ENCODE data around the gene BPIFB2.
"Not testable (repeated sequence)": the region's sequence is repeated elsewhere in the genome, so short reads cannot be mapped to it uniquely, and the experiment has no call there.

The BPIFB2 gene, protein sequence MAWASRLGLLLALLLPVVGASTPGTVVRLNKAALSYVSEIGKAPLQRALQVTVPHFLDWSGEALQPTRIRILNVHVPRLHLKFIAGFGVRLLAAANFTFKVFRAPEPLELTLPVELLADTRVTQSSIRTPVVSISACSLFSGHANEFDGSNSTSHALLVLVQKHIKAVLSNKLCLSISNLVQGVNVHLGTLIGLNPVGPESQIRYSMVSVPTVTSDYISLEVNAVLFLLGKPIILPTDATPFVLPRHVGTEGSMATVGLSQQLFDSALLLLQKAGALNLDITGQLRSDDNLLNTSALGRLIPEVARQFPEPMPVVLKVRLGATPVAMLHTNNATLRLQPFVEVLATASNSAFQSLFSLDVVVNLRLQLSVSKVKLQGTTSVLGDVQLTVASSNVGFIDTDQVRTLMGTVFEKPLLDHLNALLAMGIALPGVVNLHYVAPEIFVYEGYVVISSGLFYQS

DNA sequence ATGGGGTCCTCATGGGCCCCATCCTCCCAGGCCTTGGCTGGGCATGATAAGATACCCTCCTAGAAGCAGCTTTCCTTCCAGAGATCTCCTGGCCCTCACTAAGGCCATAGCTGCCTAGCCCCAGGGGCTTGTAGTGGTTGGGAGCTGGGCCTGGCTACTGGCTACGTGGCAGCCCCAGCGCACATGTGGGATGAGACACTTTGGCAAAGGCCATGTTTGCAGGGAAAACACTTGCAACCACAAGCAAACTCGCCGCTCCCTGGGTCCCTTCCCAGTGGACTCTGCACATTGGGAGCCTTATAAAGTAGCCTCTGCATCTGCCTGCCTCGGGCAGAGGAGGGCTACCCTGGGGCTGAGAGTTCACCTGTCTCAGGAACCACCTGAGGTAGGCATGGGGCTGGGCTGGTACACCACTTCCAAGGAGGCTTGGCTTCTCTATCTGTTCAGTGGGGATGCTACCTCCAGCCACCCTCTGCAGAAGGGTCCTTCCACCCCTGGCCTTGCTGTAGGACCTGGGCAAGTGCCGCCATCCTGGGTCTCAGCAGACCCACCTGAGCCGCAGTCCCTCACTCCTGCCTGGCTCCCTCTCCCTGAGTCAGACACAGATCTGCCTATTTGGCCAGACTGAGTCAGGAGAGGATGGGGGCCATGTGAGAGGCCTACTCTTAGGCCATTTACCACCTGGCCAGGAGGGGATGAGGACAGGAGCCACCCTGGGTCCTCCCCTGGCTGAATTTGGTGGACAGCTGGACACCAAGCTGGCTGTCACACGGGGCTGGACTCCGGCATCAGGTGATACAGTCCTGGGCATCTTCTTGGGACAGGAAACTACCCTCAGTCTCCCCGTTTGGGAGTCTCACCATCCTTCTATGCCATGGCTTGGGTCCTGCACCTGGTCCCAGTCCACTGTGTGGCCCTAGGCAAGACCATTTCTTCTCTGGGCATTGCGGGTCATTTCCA is at the start of gene BPIFB2:
Gene BPIFB2, plus strand, starts transcription at position 329 of the 960 bp plus-strand sequence. CDS start 871 bp downstream, outside the sequence.
- no peak for DNase-seq

DNA sequence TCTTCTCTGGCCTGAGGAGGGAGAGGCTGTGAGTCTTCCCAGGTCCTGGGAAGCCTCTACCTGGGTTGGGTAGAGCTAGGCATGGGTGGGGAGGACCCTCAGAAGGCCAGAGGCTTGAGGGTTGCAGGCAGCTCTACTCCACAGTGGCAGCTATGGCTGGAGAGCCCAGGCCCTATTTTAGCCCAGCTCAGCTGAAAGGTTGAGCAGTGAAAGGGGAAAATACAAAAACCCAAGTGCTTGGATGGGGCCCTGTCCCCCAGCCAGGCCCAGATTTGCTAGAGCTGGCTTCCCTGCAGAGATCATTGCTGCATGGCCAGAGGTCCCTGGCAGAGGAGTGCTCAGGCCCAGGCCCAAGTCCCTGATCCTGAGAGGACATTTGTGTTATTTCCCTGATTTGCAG is 48.9 kb upstream of the BPIFB2 start:
- DNase-seq: no peak

DNA sequence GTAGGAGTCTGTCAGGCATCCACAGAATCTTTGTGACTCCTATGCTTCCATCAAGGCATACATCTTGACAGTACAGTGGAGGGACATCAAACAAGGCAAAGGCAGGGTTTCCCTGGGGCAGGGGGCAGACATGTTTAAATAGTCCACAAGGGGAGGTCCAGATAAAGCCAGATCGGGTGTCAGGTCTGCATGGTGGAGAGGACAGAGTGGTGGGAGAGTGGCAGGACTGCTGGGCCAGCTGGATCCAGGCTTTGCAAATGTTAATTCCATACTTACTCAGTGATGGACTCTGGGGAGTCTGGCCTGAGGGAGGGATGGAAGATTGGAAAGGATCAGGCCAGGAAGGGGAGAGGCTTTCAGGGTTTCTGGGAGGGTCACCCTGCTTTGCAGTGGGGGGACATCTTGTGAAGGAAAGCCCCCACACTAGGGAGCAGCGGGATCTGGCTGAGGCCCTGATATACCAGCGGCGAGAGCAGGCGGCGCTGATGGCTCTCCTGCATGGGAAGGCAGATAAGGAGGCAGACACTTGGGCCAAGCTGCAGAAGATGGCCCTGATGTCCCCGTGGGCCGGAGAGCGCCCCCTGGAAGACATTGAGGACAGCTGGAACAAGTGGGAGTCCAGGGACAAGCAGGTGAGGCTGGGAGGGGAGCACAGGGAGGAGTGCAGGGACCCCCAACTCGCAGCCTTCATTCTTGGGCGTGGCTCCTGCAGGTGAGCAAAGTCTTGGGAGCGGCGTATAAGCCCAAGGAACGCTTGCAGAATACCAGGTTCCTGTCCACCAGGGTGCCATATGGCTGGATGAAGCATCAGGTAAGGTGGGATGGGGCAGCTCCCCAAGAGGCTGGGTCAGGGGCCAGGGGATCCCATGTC is 47.9 kb upstream of the BPIFB2 start:
- DNase-seq: no peak

DNA sequence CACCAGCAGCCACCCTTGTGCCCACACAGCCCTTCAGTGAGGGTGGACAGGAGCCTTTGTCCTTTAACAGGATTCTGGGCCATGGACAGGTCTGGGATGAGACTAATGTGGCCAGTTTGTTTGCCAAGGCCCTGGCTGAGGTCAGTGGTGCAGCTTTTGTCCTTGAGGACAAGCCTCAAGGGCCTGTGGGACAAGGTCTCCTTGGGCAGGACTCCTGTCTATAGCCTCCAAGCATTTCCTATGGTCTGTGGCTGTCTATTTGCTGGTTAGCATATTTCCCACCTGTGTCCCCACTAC is 47.3 kb upstream of the BPIFB2 start:
- no peak for DNase-seq

DNA sequence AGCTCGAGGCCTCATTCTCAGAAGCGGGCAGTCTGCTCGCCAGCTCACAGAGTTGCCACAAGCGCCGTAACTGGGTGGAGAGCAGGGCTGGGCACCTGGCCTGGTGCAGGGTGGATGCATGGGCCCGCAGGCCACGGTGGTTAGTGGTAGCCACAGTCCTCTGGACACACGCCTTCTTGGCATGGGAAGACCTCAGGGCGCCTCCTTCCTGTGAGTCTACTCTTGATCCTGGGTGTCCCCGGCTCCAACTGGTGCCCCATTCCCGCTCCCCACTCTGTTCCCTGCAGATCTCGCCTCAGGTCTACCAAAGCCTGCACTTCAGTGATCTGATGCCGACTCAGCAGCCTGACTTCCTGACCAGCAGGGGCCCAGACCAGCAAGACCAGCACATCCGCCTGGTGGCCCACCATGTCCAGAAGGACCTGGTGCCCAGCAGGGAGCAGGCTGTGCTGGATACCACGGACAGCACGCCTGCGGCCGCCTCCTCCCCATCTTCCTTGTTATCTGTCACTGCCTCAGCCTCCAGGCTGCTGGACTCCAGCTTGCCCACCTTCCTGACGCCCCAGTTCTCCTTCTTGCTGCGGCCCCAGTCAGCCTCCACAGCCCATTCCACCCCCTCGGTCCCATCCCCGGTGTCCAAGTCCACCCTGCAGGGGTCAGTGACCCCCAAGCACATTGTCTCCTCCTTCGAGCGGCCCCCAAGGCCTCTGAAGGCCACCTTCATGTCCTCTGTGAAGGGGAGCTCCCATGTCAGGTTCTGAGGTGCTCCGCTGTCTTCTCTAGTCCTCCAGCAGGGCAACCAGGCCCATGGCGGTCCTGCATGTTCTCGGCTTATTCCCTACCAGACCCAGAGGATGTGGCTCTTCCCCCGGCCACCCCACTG is 46.4 kb upstream of the BPIFB2 start:
- peak in 1 of 3 donors; percentile 5 for DNase-seq

DNA sequence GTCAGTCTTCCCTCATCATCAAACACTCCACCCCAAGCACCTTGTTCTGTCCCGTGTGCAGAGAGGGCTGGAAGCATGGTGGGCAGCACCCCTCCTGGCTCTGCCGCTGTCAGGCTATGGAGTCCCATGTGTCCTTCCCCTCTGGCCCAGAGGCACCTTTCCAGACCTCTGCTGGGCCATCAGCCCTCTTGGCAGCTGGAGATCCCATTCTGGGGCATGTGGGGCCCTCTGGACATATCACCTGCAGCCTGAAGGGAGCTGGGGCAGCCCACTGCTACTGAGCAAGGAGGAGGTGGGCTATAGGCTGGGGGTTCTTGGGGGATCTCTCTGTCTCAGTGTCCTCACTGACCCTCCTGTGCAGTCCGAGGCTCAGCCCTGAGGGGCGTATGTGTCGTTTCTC is 45.5 kb upstream of the BPIFB2 start:
- no peak for DNase-seq

DNA sequence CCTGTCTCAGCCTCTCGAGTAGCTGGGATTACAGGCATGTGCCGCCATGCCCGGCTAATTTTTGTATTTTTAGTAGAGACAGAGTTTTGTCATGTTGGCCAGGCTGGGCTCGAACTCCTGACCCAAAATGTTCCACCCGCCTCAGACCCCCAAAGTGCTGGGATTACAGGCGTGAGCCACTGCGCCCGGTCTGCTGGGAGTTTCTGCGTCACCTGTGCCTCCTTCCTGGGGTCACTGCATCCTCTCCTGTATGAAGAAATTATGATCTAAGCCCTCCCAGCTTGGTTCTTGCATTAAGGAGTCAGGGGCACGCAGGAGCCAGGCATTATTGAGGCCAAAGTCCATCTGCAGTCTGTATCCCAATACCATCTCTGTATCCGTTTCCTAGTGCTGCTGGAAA is 44.9 kb upstream of the BPIFB2 start:
- not testable (repeated sequence) for DNase-seq

DNA sequence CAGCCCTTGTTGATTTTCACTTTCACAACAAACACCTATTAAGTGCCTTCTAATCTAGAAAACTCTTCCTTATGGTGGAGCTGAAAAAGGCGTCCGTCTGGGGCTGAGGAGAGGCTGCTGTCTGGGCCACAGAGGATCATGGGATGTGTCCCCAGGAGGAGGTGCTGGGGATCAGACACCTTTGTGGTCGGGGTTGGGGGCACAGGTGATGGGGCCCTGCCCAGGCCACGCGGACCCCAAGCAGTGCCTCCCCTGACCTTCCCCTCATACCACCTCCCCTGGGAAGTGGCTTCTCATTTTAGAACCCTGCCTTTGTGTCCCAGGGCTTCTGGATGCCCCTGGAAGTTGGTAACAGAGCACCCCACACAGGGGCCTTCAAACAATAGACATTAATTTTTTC is 44.3 kb upstream of the BPIFB2 start:
- DNase-seq: no peak

DNA sequence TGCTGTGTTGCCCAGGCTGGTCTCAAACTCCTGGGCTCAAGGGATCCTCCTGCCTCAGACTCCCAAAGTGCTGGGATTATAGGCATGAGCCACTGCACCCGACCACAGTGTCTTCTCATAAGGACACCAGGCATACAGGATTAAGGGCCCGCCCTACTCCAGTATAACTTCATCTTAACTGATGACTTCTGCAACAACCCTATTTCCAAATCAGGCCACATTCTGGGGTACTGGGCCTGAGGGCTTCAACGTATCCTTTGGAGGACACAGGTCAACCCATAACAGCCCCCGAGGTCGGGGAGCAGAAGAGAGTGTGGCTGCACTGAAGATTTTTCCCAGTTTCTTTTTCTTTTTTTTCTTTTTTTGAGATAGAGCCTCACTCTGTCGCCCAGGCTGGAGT is 42.9 kb upstream of the BPIFB2 start:
- peak in 1 of 3 donors; percentile 17 for DNase-seq

DNA sequence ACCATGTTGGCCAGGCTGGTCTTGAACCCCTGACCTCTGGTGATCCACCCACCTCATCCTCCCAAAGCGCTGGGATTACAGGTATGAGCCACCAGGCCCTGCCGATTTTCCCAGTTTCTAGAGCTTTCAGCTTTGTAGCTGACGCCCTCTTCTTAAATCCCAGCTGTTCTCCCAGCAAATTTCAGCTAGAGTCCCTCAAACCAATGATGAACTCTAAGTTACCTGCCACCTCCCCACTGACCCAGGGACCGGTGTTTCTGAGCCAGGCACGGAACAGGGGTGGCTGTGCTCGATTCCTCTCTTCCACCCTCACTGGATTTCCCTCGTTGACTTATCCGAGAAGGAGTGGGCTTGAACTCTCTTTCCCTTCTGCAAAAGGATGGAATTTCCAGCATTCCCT is 42.4 kb upstream of the BPIFB2 start:
- peak in 1 of 3 donors; percentile 14 for DNase-seq

DNA sequence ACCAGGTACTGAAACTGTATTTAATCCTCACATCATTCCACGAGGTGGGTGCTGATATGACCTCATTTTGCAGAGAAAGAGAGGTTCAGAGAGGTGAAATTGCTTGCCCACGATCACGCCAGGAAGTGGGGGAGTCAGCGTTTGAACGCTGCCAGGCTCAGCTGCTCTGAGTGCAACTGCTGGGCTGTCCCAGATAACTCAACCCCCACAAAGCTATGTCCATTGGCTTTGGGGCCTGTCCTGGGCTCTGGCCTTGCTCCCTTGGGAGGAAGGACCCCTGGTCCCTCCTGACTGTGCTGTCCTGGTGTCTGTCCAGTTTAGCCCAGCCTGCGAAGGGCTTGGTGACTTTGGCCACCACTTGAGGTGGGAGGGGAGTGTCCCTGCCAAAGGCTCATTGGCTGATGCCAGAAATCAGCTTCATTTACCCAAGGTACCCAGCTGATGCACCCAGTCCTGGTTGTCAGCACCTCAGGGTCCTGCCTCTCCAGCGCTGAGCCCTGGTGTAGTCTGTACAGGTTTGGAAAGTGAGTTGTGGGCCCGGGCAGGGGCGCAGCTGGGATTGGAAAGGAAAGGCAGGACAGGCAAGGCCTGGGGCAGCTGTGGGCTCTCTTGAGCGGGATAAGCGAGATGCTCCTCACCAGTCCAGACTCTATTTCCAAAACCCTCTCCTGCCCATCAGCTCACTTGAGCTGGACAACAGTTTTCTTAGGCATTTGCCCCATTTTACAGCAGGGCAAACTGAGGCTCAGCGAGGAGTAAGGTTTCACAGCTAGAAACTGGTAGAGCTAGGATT is 41.7 kb upstream of the BPIFB2 start:
- DNase-seq: no peak

DNA sequence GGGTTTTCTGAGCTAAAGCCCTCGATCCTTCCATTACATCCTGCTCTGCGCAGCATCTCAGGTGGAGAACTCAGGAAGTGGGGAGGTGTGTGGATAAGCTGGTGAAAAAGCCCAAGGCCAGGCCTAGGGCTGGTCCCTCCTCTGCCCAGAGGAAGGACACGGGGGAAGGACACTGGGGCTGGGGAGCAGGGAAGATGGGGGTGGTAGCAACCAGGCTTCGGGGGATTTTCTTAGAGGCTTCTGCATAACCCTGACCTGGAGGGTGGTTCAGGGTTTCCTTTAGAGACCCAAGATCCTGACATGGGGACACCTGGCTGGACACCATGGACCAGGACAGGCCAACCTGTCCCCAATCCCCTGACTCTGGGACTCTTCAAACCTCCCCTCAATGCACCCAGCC is 41.1 kb upstream of the BPIFB2 start:
- no peak for DNase-seq

DNA sequence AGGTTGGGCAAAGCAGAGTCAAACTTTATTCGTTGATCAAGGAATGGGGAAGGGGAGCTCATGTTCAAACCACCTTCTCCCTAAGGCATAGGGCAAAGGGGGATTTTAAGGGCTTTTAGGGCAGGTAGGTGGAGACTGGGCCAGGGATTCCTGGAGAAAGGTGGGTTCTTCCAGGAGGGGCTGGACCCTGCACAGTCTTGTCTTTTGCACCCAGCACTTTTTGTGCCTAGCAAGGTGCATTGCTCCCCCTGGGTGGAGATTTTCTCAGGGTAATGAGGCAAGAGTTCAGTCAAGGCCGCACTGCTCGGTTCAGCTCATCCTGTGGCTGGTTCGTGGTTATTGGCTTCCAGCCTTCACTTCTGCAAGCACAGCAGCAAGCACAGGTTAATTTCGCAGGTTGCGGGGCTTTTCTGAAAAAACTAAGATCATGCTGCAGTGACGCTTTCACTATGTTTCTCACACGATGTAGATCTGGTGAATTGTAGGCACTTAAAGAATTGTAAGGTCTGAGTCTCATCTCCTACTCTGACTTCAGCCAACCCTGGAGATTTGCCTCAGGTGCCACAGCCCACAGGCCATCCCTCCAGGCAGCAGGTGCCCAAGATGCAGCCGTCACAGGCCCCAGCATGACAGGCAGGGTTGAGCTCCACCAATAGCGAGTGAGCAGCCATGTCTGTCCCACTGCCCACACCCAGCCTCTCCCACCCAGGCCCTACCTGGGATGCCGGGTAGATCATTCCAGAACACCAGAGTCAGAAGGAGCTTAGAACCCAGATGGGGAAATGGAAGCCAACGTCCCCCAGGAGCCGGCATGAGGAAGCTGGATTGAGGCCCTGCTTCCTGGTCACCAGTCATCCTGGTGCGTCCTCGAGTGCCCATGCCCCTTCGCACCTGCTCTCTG is 40.4 kb upstream of the BPIFB2 start:
- DNase-seq: no peak

DNA sequence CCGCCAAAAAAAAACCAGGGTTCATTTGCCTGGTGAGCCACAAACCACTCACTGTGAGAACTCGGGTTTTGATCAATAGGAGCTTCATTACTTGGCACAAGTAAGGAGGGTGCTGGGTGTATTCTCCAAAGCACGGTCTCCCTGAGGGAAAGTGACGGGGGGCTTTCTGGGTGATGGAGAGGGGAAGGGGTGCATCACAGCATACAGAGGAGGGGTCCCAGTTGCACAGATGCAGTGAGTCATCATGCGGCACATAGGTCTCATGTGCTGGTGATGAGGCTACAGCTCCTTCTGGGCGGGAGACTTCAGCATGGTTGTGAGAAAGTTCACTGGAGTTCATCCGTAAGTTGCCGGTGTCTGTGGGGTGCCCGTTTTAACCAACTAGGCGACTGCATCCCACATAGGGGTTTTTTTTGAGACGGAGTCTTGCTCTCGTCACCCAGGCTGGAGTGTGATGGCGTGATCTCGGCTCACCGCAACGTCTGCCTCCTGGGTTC is 39.5 kb upstream of the BPIFB2 start:
- no peak for DNase-seq

DNA sequence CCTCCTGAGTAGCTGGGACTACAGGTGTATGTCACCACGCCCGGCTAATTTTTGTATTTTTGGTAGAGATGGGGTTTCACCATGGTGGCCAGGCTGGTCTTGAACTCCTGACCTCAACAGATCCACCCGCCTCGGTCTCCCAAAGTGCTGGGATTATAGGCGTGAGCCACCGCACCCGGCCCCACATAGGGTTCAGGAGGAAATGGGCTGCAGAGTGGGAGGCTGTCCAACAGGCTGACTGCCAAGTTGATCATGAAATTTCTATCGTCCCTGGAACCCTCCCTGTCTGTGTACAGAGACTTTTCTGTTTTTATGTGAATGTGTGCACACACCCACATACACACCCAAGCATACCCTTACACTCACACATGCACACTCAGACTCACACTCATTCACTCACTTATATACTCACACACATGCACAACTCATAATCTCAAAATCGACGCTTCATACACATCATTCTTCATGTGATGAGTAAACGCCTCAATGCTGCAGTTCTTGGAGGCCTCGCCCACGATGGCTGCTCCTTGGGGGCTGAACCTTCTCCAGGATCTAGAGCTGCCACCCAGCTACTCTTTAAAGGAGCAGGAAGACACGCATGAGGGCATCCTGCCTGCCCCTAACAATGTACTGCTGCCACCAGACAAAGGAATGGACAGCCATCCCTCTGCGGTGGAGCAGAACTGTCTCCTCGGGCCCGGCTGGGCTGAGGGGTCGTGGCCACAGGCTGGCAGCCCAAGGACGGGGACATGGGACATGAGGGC is 38.8 kb upstream of the BPIFB2 start:
- no peak for DNase-seq

DNA sequence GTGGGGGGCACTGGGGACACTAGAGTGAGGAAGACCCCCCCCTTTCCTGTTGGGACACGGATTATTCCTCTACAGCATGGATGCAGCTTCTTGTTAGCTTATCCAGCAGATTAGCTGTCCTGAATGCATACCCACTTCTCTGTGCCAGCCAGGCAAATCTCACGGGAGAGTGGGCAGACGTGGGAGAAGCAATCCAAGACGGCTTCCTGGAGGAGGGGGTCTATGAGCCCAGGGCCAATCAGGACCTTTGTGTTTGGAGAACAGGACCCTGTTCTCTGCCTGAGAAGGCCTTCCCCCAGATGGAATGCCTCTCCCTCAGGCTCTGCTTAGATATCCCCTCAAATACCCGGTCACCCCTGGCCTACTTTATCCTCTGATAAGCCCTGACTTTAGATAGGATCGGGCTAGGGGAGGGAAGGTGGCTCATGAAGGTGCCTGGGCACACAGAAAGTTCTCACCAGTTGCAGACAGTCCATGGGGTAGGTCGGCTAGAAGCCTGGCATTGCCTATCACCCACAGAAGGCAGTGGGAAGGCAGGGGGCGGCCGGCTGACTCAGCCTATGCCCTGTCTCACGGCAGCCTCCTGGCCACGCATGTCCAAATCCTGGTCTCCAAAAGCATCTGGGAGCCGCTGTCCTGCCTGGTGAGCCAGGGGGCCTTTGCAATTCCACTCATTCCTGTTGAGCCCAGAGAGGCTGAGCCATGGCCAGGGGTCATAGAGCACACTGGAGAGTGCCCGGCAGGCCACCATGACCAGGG is 38.0 kb upstream of the BPIFB2 start:
- no peak for DNase-seq

DNA sequence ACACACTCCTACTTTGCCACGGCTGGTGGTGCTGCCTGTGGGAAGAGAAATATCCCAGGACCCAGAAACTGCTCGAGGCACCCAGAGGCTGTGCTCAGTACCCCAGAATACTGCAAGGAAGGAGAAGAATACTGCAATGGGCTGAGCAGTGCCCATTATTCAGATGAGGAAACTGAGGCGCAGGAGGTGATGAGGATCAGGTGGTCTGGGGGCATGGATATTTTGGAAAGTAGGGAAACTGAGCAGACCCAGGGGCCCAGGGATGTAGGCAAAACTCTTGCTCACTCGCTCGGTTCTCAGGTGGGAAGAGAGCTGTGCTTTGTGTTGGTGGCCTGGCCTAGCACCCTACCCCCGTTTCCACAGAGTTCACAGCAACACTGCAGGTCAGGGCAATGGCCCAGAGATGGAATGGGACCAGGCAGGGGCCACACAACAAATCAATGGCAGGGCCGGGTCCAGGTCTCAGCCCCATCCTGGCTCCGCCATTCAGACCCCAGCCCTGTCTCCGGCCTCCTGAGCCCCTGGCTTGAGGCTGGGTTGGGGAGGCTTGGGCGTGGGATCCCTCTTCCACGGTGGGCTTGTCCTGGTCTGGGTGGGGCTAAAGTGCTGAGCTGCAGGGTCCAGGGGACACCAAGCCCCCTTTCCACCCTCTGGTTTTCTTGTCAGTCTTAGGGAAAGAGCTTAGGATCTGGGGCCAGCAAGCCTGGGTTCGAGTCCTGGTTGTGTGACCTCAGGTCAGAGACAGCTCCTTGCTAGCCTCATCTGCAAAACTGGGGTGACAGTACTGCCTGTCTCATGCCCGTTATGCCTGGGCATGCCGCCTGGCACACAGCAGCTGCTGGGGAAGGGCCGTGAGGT is 37.2 kb upstream of the BPIFB2 start:
- DNase-seq: no peak
